ENCODE data around the gene GORASP1.

The GORASP1 gene

GRCh38 chr3:39141171-39141995 is 34.0 kb upstream of the GORASP1 start:
- DNase-seq (ENCODE audit: low read depth) = no peak

DNA sequence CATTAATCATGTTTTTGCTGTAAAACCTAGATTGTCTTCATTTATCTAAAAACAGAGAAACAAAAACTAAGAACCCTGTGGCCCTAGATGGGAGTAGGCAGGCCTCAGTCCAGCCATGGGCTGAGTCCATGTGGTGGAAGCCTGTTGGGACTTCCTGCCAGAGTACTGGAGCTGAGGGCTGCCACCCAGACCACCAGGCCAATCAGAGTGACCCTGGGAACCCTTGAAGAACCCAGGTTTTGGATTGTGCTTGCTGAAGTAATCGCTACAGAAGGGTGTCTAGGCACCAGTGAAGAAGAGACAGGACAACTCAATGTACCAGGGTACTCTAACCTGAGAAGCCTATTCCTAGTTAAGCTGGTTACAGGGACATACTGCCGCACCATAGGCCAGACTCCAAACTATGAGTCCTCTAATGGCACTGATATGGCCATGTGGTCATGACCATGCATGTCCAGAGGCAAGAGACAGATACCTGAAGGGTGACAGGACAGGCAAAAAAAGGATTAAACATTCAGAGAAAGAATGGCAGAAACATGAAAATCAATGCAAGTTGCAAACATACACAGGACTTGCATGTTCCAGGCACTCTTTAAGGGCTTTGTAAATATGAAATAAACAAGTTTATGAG is 33.0 kb upstream of the GORASP1 start:
- DNase-seq (ENCODE audit: low read depth) = no peak

GRCh38 chr3:39139442-39139841 is 32.0 kb upstream of the GORASP1 start:
- no peak for DNase-seq (ENCODE audit: low read depth)

DNA sequence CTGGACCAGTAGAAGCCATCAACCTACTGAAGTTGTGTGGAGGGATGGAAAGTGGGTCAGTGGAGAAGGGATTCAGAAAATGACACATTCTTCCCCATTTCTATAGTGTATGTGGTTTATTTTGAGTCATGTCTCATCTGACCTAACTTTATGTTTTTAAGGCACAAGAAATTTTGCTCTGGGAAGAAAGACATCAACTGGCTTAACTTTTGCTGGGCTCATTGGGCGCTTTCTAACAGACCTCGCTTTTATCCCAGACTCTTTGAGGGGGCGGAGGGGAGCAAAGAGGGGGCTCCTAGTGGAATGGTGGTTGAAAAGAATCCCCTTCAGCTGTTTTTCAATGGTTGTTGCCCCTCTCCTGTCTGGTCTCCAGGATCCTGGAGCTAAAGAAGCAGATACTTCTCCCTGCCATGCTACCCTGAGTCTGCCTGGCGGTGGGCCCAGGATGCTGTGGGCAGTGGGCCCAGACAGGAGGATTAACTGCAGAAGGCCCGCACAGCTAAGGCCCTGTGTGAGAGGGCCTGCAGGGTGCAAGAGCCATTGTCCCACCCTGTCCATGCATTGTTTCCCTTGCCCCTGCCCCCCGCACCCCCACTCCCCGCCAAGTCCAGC is 31.5 kb upstream of the GORASP1 start:
- DNase-seq (ENCODE audit: low read depth) = no peak

GRCh38 chr3:39137991-39138803 is 30.8 kb upstream of the GORASP1 start:
- no peak for DNase-seq (ENCODE audit: low read depth)

DNA sequence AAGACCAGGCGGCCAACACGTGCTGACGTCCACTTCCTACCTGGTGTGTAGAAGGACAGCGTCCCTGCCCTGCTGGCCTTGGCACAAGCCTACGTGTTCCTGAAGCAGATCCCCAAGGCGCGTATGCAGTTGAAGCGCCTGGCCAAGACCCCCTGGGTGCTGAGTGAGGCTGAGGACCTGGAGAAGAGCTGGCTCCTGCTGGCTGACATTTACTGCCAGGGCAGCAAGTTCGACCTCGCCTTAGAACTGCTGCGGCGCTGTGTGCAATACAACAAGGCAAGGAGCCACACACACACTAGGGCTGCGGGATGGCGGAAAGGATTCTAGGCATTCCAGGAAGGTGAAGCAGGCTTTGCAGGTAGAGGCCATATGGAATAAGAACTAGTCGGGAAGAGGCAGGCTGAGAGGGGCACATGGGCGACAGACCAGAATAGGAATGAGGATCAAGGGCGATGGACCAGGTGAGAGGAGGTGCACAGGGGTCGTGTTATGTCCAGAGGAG is 30.1 kb upstream of the GORASP1 start:
- no peak for DNase-seq (ENCODE audit: low read depth)

DNA sequence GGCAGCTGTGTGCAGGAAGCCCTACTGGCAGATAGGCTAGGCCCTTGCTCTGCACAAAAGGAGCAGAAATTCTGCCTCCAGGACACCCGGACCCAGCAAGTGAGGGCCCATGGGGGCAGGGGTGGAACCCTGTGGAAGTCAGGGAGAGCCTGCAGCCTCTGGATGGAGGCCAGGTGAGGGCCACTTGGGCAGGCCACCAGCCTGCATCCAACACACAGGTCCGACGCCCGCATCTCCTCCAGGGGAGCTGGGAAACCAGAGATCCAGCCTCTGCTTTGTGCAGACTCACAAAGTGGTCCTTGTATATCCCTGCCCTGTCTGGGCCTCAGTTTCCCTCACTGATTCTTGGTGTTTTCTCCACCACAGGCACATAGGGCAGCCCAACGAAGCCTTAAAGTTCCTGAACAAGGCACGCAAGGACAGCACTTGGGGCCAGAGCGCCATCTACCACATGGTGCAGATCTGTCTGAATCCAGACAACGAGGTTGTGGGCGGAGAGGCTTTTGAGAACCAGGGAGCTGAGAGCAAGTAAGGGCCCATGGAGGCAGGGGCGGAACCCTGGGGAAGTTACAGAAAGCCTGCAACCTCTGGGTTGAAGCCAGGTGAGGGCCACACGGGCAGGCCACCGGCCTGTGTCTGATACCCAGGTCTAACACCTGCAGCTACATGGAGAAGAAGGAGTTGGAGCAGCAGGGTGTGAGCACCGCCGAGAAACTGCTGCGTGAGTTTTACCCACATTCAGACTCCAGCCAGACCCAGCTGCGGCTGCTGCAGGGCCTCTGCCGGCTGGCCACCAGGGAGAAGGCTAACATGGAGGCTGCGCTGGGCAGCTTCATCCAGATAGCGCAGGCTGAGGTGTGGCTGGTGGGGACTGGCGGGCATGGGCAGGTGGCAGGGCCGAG is 29.4 kb upstream of the GORASP1 start:
- no peak for DNase-seq (ENCODE audit: low read depth)

DNA sequence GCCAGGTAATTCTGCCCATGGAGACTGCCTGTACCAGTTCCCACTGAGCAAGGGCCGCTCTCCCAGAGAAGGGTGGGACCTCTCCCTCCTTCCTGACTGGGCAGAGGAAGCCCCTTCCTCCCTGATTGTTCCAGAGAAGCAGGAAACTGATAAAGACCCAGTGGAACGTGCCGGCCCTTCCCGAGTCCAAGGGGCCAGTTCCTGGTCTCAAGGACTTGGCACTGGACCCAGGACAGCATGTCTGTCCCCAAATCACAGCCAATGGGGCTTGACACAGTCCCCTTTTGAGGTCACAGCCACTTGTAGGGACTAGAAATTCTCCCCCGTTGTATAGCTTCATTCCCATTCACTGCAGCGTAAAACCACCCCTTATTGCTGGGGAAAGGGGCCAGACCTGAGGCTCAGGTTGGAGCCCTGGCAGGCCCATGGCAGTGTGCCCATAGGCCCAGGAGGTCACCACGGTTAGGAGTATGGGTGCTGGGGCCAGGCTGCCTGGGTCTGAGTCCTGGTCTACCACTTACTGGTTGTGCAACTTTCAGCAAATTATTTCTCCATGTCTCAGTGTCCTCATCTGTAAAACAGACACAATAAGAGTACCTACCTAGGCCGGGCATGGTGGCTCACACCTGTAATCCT is 27.9 kb upstream of the GORASP1 start:
- DNase-seq (ENCODE audit: low read depth) = no peak

DNA sequence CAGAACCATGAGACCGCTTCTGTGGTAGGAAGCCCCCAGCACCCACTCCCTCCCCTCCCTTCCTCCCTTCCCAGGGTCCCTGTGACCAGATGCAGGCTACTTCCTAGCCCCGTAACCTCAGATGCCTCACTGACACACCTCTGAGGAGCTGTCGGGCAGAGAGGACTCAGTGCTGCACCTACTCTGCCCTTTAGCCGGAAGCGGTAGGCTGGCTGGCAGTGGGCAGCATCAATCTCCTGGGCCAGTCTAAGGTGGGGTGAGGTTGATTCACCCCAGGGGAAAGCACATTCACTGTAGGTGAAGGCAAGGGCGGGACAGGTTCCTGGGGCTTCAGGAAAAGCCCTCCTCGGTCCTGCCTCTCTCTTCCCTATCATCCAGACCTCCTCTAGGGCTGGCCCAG is 26.9 kb upstream of the GORASP1 start:
- DNase-seq (ENCODE audit: low read depth) = no peak

- no peak for DNase-seq (ENCODE audit: low read depth)
Observed at GRCh38 chr3:39133822-39134221, 26.4 kb upstream of the GORASP1 start.

DNA sequence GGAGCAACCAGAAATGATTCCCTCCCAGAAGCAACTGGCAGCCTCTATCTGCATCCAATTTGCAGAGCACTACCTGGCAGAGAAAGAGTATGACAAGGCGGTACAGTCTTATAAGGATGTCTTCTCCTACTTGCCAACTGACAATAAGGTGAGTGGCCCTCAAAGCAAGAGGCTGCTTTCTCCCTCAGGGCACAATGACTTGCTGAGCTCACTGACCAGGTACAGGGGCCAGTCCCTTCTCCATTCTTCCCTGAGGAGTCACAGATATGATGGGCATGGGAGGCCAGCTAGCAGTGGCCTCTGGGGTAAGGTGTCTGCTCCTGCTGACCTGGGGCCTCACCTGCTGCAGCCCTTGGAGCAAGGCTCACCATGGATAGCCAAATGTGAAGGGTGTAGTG is 25.7 kb upstream of the GORASP1 start:
- no peak for DNase-seq (ENCODE audit: low read depth)

- DNase-seq (ENCODE audit: low read depth) = no peak
Observed at GRCh38 chr3:39132096-39133092, 25.0 kb upstream of the GORASP1 start.

- DNase-seq (ENCODE audit: low read depth) = no peak
Observed at GRCh38 chr3:39130693-39131265, 23.4 kb upstream of the GORASP1 start.

- no peak for DNase-seq (ENCODE audit: low read depth)
Observed at GRCh38 chr3:39130026-39130425, 22.6 kb upstream of the GORASP1 start.

GRCh38 chr3:39128951-39129350 is 21.5 kb upstream of the GORASP1 start:
- no peak for DNase-seq (ENCODE audit: low read depth)

DNA sequence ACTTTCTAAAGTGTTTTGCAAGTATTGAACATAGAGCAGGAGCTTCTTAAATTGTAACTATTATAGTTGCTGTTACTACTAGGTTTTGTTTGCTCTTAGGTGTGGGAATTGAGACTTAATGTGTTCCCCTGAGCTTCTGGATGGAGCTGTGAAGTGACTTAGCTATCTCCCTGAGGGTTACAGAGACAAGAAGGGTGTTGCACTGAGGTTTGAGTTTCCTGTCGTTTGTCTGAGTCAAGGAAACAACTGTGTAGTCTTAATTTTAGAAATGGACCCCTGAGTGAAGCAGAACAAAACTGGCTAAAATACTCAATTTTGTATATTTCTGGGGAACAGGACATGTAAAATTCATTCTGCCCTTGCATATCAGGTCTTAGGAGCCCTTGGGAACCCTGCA is 20.5 kb upstream of the GORASP1 start:
- no peak for DNase-seq (ENCODE audit: low read depth)

- DNase-seq (ENCODE audit: low read depth) = no peak
Observed at GRCh38 chr3:39127269-39127907, 20.0 kb upstream of the GORASP1 start.

DNA sequence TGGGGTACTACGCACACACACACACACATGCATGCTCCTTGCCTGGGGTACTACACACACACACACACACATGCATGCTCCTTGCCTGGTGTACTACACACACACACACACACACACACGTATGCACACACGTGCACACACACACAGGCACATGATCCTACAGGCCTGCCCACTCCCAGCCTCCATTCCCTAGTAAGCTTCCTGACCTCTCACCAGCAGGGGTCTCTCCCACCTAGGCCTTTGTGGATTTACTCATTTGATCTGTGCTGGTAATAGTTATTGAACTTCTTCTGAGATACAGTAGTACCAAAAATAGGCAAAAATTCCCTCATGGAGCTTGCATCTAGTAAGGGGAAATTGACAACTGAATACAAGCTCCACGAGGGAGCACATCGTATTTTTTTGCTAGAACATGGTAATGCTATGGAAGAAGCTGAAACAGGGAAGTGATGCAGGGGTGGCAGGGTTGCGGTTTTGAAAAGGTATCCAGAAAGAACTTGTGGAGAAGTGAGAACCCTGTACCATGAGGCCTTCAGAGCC is 19.2 kb upstream of the GORASP1 start:
- no peak for DNase-seq (ENCODE audit: low read depth)

Measured in non-pigmented ciliary epithelial cell (primary cell).